Measurements from ENCODE around the gene DYSF. TPM values are rescaled to one million over a fixed set of nuclear protein-coding genes. Genes with fewer than 3 reads are reported as not detected.

DYSF gene
- total RNA-seq, 1 donor from 2014 or later: 0.13 TPM

DNA sequence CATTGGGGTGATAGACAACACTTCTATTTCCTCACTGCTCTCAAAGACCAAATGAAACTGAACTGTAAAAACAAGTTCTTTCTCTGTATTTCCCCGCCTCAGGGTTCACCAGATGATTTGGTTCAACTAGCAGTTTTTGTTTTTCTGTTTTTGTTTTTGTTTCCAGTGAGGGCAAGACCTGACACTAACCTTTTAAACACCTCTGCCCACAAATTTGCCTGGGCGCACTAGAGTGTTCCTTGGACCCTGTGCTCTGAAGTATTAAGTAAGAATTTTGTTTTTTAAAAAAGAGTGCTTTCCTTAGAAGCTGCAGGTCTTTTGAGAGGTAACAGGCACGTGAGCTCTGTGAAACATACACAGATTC is 92.9 kb downstream of the DYSF start:
- Mint-ChIP-seq H3K27me3 (peaks cover 30% of the 10 kb centered on the region), H3K9me3 (peaks cover 3% of the 10 kb centered on the region), H3K4me3 (no peak overlapping the region), H3K27ac (no peak overlapping the region), H3K4me1 (peaks cover 7% of the 10 kb centered on the region), H3K36me3 (ENCODE audit: low read depth) (no peaks in the 10 kb centered on the region)
- TF ChIP-seq, protein P1, sequence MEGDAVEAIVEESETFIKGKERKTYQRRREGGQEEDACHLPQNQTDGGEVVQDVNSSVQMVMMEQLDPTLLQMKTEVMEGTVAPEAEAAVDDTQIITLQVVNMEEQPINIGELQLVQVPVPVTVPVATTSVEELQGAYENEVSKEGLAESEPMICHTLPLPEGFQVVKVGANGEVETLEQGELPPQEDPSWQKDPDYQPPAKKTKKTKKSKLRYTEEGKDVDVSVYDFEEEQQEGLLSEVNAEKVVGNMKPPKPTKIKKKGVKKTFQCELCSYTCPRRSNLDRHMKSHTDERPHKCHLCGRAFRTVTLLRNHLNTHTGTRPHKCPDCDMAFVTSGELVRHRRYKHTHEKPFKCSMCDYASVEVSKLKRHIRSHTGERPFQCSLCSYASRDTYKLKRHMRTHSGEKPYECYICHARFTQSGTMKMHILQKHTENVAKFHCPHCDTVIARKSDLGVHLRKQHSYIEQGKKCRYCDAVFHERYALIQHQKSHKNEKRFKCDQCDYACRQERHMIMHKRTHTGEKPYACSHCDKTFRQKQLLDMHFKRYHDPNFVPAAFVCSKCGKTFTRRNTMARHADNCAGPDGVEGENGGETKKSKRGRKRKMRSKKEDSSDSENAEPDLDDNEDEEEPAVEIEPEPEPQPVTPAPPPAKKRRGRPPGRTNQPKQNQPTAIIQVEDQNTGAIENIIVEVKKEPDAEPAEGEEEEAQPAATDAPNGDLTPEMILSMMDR (IDR thresholded peaks at IDR 0.05): no peak
- POLR2A ChIA-PET: no interaction called here
- CTCF ChIA-PET: interaction anchor here (1.3 kb wide), 1 partner anchor 11 kb away, joined by 3 read pairs; no protein-coding TSS in a partner anchor
- ATAC-seq (ENCODE audit: low read depth) (no peak), DNase-seq (no peak)
- intact Hi-C loops (cut with micrococcal nuclease): loop anchor here (1.0 to 5.0 kb wide), 3 partner anchors 251 to 1316 kb away; no protein-coding TSS in a partner anchor

DNA sequence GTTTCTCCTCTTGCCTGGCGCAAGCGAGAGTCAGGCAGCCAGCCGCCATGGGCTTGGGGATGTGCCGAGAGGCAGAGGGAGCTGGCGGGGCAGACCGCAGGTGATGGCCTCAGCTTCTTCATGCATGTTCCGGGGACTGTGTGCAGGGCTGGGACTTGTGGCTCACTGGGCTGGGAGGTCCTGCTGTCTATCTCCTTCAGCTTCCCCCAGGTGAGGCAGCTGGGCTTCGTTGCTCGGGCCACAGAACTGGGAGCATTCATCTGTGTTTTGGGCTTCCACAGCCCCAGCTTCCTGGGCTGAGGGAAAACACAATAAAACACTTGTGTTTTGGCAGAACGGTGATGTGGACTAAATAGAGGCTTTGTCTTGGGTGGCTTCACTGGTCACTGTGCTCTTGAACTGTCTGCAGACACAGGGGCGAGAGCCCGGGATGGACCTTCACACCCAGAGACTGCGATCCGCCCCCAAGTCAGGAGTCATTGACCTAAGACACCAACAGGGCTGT is 93.5 kb downstream of the DYSF start:
- intact Hi-C loops (cut with micrococcal nuclease): loop anchor here (1.0 to 5.0 kb wide), 3 partner anchors 250 to 1315 kb away; no protein-coding TSS in a partner anchor
- POLR2A ChIA-PET: no interaction called here
- H3K4me3 Mint-ChIP-seq: no peak overlapping the region

DNA sequence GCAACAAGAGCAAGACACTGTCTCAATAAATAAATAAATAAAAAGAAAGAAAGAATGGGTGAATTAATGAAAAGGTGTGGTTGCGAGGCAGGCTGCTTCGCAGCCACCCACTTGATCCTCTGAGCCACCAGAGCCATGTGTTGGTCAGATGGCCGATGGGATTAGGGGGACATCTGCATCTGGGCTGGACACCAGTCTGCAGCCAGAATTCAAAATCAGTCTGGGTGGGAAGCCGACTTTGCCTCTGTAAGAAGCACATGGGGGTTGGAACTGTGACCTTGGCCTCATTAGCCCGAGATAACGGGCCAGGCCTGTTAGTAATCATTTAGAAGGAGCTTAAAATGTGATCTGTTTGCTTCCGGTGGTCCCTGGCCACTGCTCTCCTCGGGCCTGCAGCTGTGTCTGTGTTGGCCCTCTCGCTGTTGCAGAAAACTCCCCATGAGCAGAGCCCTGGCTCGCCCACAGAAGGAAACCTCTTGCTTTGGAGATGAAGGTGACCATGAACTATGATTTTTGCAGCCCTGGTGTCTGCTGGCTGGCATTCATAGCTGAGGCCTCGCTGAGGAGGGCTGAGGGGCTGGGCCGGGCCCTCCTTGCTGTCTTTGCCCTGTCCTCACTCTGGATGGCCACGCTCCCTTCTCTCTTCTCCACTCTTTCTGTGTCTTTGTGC is 94.4 kb downstream of the DYSF start:
- no peak overlapping the region for H3K4me3 Mint-ChIP-seq
- H3K4me1 Mint-ChIP-seq: peaks cover 7% of the 10 kb centered on the region
- no peak overlapping the region for H3K27ac Mint-ChIP-seq
- CTCF ChIA-PET: interaction anchor here (0.8 to 1.1 kb wide), 3 partner anchors 250 to 1033 kb away, joined by 3 to 6 read pairs (median 3); no protein-coding TSS in a partner anchor
- DNase-seq: no peak
- peaks cover 34% of the 10 kb centered on the region for H3K27me3 Mint-ChIP-seq
- H3K36me3 Mint-ChIP-seq (ENCODE audit: low read depth): no peaks in the 10 kb centered on the region
- intact Hi-C loops (cut with micrococcal nuclease): loop anchor here (1.0 to 5.0 kb wide), 4 partner anchors 250 to 1315 kb away; no protein-coding TSS in a partner anchor
- ATAC-seq (ENCODE audit: low read depth): no peak
- TF ChIP-seq, protein P1 (IDR thresholded peaks at IDR 0.05): no peak
- POLR2A ChIA-PET: no interaction called here
- H3K9me3 Mint-ChIP-seq: peaks cover 3% of the 10 kb centered on the region

More for the DNA sequence above, 93.5 kb downstream of the DYSF start:
- no peaks in the 10 kb centered on the region for H3K36me3 Mint-ChIP-seq (ENCODE audit: low read depth)
- no peak for DNase-seq
- H3K27ac Mint-ChIP-seq: no peak overlapping the region
- CTCF ChIA-PET: no interaction called here
- TF ChIP-seq, protein P1 (IDR thresholded peaks at IDR 0.05): no peak
- peaks cover 7% of the 10 kb centered on the region for H3K4me1 Mint-ChIP-seq
- H3K27me3 Mint-ChIP-seq: peaks cover 34% of the 10 kb centered on the region
- no peak for ATAC-seq (ENCODE audit: low read depth)
- H3K9me3 Mint-ChIP-seq: peaks cover 3% of the 10 kb centered on the region

DNA sequence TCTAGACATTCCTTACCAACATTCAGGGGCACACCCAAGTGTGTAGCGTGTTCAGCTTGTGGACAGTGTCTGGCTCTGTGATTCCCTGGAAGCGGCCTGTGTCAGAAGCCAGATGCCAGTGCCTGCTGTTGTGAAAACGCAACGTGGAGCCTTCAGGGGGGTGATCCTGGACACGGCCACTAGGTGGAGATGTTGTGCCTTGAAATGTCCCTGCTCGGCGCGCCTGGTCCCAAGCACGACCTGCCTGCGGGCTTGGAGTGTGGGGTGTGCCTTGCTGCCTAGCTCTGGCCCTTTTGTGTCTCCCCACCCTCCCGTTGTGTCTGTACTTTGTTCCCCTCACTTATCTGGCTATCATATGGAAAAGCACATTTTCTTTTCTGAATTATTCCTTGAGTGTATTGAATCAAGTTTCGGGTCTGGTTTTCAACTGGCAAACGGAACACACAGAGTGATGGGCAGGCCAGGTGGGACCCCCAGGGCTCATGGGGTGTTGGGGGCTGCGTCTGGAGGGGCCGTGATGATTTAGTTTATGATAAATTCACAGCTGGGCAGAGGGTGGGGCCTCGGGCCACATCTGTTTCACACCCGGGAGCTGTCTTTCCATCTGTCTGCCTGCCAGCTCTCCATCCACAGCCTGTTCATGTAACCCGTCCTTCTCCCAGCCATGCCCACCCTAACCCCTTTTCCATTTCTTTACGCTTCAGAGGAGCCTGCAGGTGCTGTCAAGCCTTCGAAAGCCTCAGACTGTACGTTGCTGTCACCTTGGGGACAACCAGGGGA is 95.5 kb downstream of the DYSF start:
- TF ChIP-seq, protein P1 (IDR thresholded peaks at IDR 0.05): no peak
- ChIA-PET POLR2A (no interaction called here), CTCF (interaction anchor here (0.8 to 1.1 kb wide), 3 partner anchors 249 to 1032 kb away, joined by 3 to 6 read pairs (median 3); no protein-coding TSS in a partner anchor)
- H3K4me1 Mint-ChIP-seq: peaks cover 7% of the 10 kb centered on the region
- intact Hi-C loops (cut with micrococcal nuclease): loop anchor here (1.0 to 5.0 kb wide), 4 partner anchors 248 to 1313 kb away; no protein-coding TSS in a partner anchor
- H3K27ac Mint-ChIP-seq: no peak overlapping the region
- H3K36me3 Mint-ChIP-seq (ENCODE audit: low read depth): no peaks in the 10 kb centered on the region
- no peak overlapping the region for H3K4me3 Mint-ChIP-seq
- H3K27me3 Mint-ChIP-seq: peaks cover 34% of the 10 kb centered on the region
- peaks cover 3% of the 10 kb centered on the region for H3K9me3 Mint-ChIP-seq
- peak; percentile 52 for ATAC-seq (ENCODE audit: low read depth)
- peak; percentile 40 for DNase-seq
